HepG2 (cell line): Measurements from ENCODE around the gene PAX4. TPM values are rescaled to one million over a fixed set of nuclear protein-coding genes. Genes with fewer than 3 reads are reported as not detected.

Source experiments
- ARID2 ChIP-seq: sonication (generic); formaldehyde crosslinking; IDR thresholded peaks from 2 replicates; pipeline ENCODE4 v1.8.1; 2022; ENCODE audit warnings: mild to moderate bottlenecking, missing genetic modification reagents, borderline replicate concordance
- GATAD2A ChIP-seq: IDR thresholded peaks from 2 replicates; pipeline ENCODE4 v1.6.1; 2016
- GTF2F1 ChIP-seq: fragments of 150-350 bp; IDR thresholded peaks from 2 replicates; pipeline ENCODE4 v1.6.1; 2014; ENCODE audit warnings: low read length
- HNF4A ChIP-seq: sonication (generic); formaldehyde crosslinking; IDR thresholded peaks from 2 replicates; pipeline ENCODE4 v1.4.0; 2020; ENCODE audit warnings: missing genetic modification reagents
- HOXD1 ChIP-seq: sonication (generic); formaldehyde crosslinking; IDR thresholded peaks from 2 replicates; pipeline ENCODE4 v1.5.0; 2020; ENCODE audit warnings: missing genetic modification reagents
- MTA3 ChIP-seq: sonication (generic); formaldehyde crosslinking; IDR thresholded peaks from 2 replicates; pipeline ENCODE4 v1.4.0; 2020; ENCODE audit warnings: missing genetic modification reagents
- RBM22 ChIP-seq: fragments of 200-400 bp; formaldehyde crosslinking; optimal IDR thresholded peaks from 2 replicates; pipeline ENCODE3; 2017; ENCODE audit warnings: mild to moderate bottlenecking, low read length, moderate library complexity
- SRY ChIP-seq: sonication (generic); formaldehyde crosslinking; IDR thresholded peaks from 2 replicates; pipeline ENCODE4 v1.8.0; 2022; ENCODE audit warnings: mild to moderate bottlenecking, missing genetic modification reagents
- ZBTB43 ChIP-seq: sonication (generic); formaldehyde crosslinking; conservative IDR thresholded peaks from 2 replicates; pipeline ENCODE4 v1.4.0; 2020; ENCODE audit warnings: missing genetic modification reagents
- ZNF30 ChIP-seq: sonication (generic); formaldehyde crosslinking; IDR thresholded peaks from 2 replicates; pipeline ENCODE4 v1.5.0; 2020; ENCODE audit warnings: mild to moderate bottlenecking, missing genetic modification reagents
- ZNF329 ChIP-seq: sonication (generic); formaldehyde crosslinking; IDR thresholded peaks from 2 replicates; pipeline ENCODE4 v1.9.0; 2021; ENCODE audit warnings: low read depth, mild to moderate bottlenecking, missing genetic modification reagents
- ZNF543 ChIP-seq: sonication (generic); formaldehyde crosslinking; IDR thresholded peaks from 2 replicates; pipeline ENCODE4 v1.4.0; 2020; ENCODE audit warnings: mild to moderate bottlenecking, missing genetic modification reagents
- ZNF562 ChIP-seq: sonication (generic); formaldehyde crosslinking; IDR thresholded peaks from 2 replicates; pipeline ENCODE4 v1.8.0; 2022; ENCODE audit warnings: missing genetic modification reagents, borderline replicate concordance
- ZNF605 ChIP-seq: sonication (generic); formaldehyde crosslinking; IDR thresholded peaks from 2 replicates; pipeline ENCODE4 v1.8.0; 2022; ENCODE audit warnings: mild to moderate bottlenecking, missing genetic modification reagents
- ZNF724P ChIP-seq: sonication (generic); formaldehyde crosslinking; IDR thresholded peaks from 2 replicates; pipeline ENCODE4 v1.8.0; 2022; ENCODE audit warnings: missing genetic modification reagents, borderline replicate concordance
- ZNF816 ChIP-seq: sonication (generic); formaldehyde crosslinking; IDR thresholded peaks from 2 replicates; pipeline ENCODE4 v1.8.0; 2022; ENCODE audit warnings: missing genetic modification reagents, mild to moderate bottlenecking, borderline replicate concordance
- polyA plus RNA-seq, 8 experiments: library from polyadenylated mRNA; depleted of rRNA in 3 of 8; stranded (reverse) in 7 of 8; unstranded in 1 of 8; fragments of >200 nt; fragmentation: Illumina TruSeq in 4 of 8; extraction: Trizol in 4 of 8; gene quantifications; 2 replicates each; pipeline versions ENCODE4 v1.2.1 to v1.2.3, GENCODE V29; 2011 to 2016; ENCODE audit warnings: low read depth in 4 of 8, missing spikeins in 1 of 8, mixed read lengths in 1 of 8; ENCODE audit not compliant: insufficient read depth in 1 of 8
- total RNA-seq, 5 experiments: library from RNA; depleted of rRNA; stranded (reverse); fragments of >200 nt; fragmentation: Illumina TruSeq; extraction: Trizol; gene quantifications; 2 replicates each; pipeline ENCODE4 v1.2.3, GENCODE V29; 2016; ENCODE audit warnings: low read depth in 1 of 5
- TF ChIP-seq, protein P1 (sequence below): sonication (generic); formaldehyde crosslinking; IDR thresholded peaks from 2 replicates; pipeline ENCODE4 v1.4.0; 2020; ENCODE audit warnings: missing genetic modification reagents, mild to moderate bottlenecking, borderline replicate concordance
- TF ChIP-seq, protein P2 (sequence below): fragments of 450-650 bp; IDR thresholded peaks from 2 replicates; pipeline ENCODE4 v1.6.1; 2017; ENCODE audit warnings: mild to moderate bottlenecking
- TF ChIP-seq, protein P3 (sequence below): sonication (generic); formaldehyde crosslinking; IDR thresholded peaks from 2 replicates; pipeline ENCODE4 v1.8.0; 2022; ENCODE audit warnings: low read depth, missing genetic modification reagents

PAX4 gene
- total and polyA plus RNA-seq, 2 of the 13 experiments (the other 11 are each of a cell fraction or from before 2014, with no cell fraction given), result not detected

DNA sequence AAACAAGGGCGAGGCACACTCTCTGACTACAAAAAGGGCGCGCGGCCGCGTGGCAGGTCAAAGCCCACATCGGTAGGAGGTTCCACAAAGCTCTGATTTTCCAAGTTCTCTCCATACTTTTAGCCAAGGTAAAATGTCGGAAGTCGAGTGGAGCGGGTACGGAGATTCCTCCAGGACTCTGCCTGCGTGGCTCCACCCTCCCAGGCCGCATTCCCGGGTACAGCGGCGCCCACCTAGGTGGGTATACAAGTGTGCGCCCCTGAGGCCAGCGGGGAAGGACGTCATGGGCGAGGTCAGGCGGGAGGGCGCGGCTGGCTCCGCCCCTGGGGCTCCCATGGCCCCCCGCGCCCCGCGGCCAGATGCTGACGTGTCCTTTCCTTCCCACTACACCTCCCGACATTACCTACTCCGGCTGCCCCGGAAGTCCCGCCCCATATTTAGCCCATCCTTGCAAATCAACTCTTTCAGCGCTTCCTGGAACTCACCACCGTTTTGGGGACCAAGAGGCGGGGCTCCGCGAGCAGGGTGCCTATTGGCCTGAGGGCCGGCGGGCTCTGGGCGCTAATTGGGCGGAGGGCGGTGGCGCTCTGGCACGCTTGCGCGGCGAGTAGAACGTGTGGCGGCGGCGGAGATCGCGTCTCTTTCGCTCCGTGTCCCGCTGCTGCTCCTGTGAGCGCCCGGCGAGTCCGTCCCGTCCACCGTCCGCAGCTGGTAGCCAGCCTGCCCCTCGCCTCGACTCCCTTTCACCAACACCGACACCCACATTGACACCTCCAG lies 33.8 kb upstream of the PAX4 start, which contains the start of gene SND1 (continued):
- TF ChIP-seq HNF4A (CRISPR knock-in tag) (peak; percentile 10; the same call in 1 of the 2 replicates), ZBTB43 (CRISPR knock-in tag) (no peak), RBM22 (no peak), ZNF724P (CRISPR knock-in tag) (peak; percentile 19; the same call in 1 of the 2 replicates), GATAD2A (no peak; the same call in 1 of the 2 replicates), MTA3 (no peak), HOXD1 (CRISPR knock-in tag) (peak; percentile 58; the same call in 1 of the 2 replicates), ZNF30 (CRISPR knock-in tag) (0 out of 2 replicates have a peak, but pooled peaks have one; percentile 58), ZNF816 (CRISPR knock-in tag) (peak; percentile 97; the same call in 1 of the 2 replicates), ARID2 (CRISPR knock-in tag) (no peak), ZNF562 (CRISPR knock-in tag) (peak; percentile 27; the same call in 1 of the 2 replicates), SRY (CRISPR knock-in tag) (peak; percentile 30; the same call in 1 of the 2 replicates), GTF2F1 (no peak), ZNF605 (CRISPR knock-in tag) (peak; percentile 62; the same call in 1 of the 2 replicates), ZNF329 (CRISPR knock-in tag) (peak; percentile 49; the same call in 1 of the 2 replicates), ZNF543 (no peak)
- TF ChIP-seq, protein P1, sequence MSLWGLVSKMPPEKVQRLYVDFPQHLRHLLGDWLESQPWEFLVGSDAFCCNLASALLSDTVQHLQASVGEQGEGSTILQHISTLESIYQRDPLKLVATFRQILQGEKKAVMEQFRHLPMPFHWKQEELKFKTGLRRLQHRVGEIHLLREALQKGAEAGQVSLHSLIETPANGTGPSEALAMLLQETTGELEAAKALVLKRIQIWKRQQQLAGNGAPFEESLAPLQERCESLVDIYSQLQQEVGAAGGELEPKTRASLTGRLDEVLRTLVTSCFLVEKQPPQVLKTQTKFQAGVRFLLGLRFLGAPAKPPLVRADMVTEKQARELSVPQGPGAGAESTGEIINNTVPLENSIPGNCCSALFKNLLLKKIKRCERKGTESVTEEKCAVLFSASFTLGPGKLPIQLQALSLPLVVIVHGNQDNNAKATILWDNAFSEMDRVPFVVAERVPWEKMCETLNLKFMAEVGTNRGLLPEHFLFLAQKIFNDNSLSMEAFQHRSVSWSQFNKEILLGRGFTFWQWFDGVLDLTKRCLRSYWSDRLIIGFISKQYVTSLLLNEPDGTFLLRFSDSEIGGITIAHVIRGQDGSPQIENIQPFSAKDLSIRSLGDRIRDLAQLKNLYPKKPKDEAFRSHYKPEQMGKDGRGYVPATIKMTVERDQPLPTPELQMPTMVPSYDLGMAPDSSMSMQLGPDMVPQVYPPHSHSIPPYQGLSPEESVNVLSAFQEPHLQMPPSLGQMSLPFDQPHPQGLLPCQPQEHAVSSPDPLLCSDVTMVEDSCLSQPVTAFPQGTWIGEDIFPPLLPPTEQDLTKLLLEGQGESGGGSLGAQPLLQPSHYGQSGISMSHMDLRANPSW, result no peak
- TF ChIP-seq, protein P2, sequence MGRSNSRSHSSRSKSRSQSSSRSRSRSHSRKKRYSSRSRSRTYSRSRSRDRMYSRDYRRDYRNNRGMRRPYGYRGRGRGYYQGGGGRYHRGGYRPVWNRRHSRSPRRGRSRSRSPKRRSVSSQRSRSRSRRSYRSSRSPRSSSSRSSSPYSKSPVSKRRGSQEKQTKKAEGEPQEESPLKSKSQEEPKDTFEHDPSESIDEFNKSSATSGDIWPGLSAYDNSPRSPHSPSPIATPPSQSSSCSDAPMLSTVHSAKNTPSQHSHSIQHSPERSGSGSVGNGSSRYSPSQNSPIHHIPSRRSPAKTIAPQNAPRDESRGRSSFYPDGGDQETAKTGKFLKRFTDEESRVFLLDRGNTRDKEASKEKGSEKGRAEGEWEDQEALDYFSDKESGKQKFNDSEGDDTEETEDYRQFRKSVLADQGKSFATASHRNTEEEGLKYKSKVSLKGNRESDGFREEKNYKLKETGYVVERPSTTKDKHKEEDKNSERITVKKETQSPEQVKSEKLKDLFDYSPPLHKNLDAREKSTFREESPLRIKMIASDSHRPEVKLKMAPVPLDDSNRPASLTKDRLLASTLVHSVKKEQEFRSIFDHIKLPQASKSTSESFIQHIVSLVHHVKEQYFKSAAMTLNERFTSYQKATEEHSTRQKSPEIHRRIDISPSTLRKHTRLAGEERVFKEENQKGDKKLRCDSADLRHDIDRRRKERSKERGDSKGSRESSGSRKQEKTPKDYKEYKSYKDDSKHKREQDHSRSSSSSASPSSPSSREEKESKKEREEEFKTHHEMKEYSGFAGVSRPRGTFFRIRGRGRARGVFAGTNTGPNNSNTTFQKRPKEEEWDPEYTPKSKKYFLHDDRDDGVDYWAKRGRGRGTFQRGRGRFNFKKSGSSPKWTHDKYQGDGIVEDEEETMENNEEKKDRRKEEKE, result no peak
- TF ChIP-seq, protein P3, sequence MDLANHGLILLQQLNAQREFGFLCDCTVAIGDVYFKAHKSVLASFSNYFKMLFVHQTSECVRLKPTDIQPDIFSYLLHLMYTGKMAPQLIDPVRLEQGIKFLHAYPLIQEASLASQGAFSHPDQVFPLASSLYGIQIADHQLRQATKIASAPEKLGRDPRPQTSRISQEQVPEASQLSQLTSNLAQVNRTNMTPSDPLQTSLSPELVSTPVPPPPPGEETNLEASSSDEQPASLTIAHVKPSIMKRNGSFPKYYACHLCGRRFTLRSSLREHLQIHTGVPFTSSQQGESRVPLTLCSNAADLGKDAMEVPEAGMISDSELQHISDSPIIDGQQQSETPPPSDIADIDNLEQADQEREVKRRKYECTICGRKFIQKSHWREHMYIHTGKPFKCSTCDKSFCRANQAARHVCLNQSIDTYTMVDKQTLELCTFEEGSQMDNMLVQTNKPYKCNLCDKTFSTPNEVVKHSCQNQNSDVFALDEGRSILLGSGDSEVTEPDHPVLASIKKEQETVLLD (CRISPR knock-in tag), result peak; percentile 31; the same call in 1 of the 2 replicates
